Fibroblast of skin of right quadriceps (primary cell): ENCODE results near the gene GNB5.
A peak's percentile ranks its signal among the peaks of the same experiment; 100 is the strongest.

Experiments
- DNase-seq: peaks from one replicate; pipeline ENCODE4 v3.0.0-alpha.2; 2013

GNB5 gene

DNA sequence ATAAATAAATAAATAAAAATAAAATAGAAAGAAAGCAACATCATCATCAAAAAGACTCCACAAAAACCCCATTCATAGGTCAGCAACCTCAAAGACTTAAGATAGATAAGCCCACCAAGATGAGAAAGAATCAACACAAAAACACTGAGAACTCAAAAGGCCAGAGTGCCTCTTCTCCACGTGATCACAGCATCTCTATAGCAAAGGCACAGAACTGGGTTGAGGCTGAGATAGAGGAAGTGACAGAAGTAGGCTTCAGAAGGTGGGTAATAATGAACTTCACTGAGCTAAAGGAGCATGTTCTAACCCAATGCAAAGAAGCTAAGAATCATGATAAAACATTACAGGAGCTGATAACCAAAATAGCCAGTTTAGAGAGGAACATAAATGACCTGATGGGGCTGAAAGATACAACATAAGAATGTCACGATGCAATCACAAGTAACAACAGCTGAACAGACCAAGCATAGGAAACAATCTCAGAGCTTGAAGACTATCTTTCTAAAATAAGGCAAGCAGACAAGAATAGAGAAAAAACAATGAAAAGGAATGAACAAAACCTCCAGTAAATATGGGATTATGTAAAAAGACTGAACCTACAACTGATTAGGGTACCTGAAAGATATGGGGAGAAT, 26.4 kb downstream of the GNB5 start:
- DNase-seq, result peak; percentile 25

DNA sequence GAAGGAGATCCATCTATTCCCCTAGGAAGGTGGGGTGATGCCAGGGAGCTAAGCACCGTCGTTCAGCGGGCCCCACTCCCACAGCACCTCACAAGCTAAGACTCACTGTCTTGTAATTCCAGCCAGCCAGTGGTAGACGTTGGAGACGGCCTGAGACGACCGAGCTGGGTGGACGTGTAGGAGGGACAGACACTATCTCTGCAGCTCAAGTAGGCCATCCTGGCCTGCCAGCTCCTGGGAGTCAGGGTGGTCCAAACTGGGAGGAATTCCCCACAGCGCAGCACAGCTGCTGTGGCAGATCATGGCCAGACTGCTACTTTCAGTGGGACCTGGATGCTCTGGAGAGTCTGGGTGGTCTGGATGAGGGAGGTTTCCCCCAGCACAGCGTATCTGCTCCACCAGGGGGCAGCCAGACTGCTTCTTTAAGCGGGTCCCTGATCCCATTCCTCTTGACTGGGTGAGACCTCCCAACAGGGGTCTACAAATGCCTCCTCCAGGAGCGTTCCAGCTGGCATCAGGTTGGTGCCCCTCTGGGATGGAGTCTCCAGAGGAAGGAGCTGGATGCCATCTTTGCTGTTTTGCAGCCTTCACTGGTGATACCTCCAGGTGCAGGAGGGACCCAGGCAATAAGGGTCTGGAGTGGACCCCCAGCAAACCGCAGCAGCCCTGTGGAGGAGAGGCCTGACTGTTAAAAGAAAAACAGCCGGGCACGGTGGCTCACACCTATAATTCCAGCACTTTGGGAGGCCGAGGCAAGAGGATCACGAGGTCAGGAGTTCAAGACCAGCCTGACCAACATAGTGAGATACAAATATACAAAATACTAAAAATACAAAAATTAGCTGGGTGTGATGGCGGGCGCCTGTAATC, 27.6 kb downstream of the GNB5 start:
- DNase-seq, result no peak

- no peak for DNase-seq
These were observed 28.3 kb downstream of the GNB5 start for GRCh38 chr15:52162876-52163275.

DNA sequence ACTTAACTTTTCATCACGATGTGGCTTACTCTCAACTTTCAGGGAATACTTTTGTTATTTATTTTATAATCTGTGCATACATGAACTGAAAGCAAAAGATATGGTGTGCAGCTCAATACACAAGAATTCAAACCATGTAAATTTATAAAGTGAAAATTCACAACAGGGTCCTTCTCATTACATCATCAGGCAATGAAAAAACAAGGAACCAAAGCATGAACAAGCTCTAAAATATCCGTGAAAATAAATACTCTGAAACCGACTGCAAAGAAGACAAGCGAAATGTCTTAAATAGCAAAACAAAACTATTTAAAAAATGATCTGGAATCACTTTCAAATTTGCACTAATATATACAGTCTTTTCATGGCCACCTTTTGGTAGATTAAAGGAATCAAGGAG, 28.9 kb downstream of the GNB5 start:
- DNase-seq, result peak; percentile 8

DNA sequence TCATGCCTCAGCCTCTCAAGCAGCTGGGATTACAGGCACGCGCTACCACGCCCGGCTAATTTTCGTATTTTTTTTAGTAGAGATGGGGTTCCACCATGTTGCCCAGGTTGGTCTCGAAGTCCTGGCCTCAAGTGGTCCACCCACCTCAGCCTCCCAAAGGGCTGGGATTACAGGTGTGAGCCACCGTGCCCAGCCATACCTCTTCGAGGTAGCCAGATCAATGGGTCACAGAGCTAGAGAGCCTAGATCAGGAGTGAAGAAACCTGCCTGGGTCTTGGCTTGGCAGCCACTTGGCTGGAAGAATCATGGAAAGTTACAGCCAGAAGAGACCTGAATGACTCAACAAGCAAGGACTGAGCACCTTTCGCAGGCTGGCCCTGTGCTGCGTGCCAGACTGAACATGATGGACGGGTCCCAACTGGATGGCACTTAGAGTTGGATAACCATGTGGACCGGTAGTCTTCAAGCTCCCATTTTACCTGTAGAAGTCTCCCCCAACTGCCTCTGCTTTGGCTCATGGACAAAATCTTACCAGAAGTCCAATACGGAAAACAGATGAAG, 29.7 kb downstream of the GNB5 start:
- DNase-seq, result no peak

GRCh38 chr15:52159645-52160044, 31.5 kb downstream of the GNB5 start:
- no peak for DNase-seq

GRCh38 chr15:52158084-52158765, 33.0 kb downstream of the GNB5 start:
- DNase-seq, result no peak

DNA sequence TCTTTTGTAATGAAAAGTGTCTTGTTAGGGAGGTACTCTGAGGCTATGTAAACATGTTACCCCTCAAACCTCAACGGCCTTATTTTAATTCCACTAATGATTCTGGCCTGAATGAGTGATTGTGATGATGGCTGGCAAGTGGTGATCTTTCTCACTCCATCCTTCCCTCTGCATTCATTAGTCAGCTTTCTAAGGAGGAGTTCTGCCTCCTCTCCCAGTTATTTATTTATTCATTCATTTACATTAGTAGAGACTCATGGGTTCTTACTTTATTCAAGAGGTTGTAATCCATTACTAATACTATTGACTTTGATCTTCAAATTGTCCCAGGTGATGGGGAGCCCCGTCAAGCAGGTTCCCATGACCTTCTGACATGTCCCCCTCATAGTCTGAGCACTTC, 35.3 kb downstream of the GNB5 start:
- no peak for DNase-seq

DNA sequence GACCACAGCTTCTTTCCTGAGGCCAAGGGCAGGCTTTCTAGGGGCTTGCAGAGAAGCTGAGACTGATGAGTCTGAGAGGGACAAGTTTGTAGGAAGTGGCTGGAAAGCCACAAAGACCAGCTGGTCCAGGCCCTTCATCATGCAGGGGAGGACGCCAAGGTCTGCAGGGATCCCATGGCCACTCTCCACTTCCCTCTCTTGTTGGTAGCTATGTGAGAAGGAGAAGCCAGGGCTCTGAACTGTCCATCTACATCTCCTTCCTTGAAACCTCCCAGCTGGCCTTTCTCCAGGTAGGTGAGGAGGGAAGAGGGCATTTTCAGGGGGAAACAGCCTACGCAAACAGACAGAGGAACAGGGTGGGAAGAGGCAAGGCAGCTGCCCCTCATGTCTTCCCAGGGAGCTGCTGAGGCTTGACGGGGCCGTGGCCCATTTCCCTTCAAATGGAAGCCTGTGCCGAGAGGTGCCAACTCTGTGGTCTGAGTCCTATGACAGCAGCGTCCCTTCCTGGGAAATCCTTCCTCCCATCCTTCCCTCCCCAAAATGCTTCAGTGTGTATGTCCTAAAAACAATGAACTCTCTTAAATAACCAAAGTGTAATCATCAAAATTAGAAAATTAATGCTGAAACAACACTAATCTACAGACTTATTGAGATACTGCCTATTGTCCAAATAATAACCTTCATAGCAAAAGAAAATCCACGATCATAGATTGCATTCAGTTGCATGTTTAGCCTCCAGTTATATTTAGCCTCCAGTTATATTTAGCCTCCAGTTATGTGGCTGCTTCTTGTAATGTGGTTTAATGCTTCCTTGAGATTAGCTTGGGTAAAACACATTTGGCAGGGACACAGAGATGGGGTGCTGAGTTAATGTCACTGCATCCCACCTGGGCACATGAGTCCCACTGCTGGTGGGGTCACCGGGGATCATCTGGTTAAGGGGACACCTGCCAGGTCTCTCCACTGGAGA, 36.0 kb downstream of the GNB5 start:
- no peak for DNase-seq

DNA sequence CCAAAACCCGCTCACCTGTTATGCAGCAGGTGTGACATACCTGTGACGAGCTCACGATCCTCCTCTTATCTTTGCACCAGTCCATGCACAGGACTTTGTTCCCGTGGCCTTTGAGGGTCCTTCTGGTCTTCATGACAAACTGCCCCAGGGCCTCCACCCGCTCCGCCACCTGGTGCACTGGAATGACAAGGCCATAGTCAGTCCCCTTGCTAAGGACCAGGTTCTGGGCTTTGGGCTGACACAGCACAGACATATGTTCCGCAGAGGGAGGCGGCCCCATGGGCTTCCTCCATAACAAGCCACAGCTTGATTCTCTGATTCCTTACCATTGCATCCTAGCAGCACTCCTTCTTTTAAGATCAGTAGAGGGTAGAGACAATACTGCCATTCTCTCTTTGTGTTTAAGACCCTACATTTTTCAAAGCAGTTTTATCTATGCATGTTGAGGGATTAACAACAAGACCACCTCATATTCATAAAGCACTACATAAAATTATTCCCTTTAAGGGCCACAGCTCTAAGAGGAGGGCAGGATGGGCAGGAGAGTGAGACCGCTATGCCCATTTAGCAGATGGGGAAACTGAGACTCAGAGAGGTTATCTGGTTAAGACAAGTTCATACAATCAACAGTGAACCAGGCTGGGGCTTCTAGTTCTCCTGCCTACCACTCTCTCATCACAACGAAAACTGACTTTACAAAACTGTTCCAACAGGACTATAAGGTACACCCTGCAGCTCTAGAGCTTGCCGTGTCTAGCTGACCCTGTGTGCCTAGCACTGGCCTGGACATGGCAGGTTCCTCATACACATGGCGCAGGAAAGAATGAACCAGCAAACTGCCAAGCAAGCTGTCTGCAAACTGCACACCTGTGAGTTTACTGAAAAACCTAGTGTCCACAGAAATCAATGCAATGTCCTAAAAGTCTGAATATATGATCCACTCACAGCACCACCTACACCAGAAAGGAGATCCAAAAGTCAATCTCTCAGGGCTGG, 37.0 kb downstream of the GNB5 start:
- DNase-seq, result no peak

DNA sequence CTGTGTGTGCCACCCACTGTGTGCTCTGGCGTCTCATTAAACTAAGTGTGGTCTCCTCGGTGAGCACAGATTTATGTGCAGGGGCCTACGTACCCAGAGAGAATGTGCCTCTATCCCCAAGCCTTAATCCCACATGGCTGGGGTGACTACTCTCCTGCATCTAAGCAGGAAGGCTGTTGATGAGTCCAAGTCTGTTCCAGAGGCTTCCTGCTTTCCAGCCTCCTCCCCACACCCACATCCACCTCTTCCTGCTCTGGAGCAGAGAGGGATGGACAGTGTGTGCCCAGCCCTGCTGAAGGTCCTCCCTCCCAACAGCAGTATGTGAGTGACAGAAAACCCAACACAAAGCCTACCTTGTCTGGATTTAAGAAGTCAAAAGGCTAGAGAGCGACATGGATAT, 39.8 kb downstream of the GNB5 start:
- no peak for DNase-seq

DNA sequence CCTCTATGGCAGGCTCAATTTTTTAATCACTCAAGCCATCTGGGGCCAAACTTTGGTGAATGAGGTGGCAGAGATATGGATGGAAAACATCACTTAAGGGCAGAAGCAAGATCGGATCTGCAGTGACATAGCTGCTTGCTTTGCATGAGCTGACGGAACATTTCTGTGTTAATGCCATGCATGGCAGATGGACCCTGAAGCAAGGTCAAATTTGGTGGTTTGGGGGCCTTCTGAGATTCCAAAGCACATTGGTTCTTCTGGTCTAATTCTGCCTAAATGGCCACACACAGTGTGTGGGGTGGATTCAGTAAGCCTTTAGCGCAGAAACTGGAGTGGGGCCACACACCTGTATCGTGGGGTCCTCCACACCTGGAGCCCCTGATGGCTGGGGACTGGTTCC, 40.3 kb downstream of the GNB5 start:
- DNase-seq, result no peak

- no peak for DNase-seq
These were observed 41.0 kb downstream of the GNB5 start for GRCh38 chr15:52150043-52150825.

DNA sequence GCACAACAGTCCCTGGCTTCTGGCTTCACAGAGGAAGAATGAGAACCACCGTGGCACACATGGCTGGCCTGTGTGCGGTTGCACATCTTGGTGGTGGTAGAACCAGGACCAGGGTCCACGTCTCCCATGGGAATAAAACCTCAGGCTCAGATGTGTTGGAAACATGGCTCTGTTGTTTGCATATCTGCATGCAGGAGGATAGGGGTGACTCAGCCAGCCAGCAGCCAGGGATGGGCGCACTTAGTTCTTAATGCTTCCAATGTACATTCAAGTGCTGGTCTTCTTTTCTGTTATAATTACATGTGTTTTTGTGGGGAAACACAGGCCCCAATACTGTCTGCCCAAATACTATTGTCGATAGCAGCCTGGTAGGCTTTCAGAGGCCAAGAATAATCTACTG, 42.8 kb downstream of the GNB5 start:
- DNase-seq, result no peak

DNA sequence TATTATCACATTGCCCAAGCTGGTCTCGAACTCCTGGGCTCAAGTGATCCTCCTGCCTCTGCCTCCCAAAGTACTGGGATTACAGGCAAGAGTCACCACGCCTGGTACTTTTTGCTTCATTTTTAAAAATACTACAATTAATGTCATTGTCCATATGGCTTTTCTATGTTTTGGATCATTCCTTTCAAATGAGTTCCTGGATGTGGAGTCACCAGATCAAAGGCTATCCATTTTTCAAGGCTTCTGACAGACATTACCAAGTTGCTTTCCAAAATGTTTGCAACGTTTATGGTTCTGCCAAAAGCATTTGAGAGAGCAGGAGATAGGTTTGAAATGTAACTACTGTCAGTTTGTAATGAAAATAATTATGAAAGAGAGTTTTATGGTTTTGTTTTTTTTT, 44.4 kb downstream of the GNB5 start:
- DNase-seq, result no peak

DNA sequence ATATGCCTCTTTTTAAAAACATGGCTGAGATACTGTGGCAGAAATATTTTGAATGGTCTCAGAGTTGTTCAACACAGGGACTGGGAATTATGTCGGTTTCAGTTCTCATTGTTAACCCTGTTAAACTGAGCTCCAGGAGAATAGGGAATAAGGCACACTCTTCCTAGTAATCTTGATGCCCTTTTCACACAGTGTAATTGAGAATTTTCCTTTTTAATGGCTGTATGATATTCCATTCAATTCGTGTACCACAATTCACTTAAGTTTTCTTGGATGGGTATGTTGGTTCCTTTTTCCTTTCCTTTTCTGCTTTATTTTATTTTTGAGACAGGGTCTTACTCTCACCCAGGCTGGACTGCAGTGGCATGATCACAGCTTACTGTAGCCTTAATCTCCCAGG, 44.9 kb downstream of the GNB5 start:
- DNase-seq, result no peak

DNA sequence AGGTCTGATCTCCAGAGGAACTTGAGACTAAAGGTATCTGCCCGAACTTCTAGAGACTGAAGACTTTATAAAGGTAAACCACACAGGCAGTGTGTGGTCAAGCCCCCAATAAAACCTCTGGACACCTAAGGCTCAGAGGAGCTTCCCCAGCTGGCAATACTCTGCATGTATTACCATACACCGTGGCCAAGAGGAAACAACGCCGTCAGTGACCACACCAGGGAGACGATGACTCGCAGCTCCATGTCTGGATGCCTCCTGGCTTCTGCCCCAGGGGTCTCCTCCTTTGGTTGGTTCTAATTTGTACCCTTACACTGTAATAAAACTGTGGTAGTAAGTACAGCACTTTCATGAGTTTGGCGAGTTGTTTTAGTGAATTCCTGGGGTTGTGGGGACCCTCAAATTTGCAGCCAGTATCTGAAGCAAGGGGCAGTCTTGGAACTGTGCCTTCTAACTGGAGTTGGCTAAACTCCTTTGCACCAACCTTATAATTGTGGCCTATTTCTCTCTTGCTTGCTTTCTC, 46.5 kb downstream of the GNB5 start:
- peak; percentile 55 for DNase-seq

DNA sequence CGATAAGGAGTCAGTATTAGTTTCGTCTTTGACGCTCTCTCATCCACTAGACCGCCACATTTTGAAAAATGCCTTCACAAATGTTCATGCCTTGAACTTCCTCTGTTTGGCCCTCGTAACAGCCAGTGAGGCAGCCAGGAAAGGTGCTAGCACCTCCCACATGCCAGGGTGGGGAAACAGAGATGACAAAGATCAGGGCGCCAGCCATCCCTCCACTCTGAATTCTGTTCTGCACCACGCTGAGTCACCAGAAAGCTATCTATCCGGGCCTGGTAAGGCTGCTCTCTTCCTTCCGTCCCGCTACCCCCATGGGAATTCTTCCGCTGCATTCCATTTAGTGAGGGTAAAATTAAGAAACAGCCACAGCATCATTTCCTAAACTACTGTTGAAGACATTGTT, 47.3 kb downstream of the GNB5 start:
- peak; percentile 96 for DNase-seq

- no peak for DNase-seq
These were observed 50.5 kb downstream of the GNB5 start for GRCh38 chr15:52140646-52141045.
